ENCODE measurements around the gene SDK1.

The SDK1 gene

GRCh38 chr7:4218481-4218880 lies 917.4 kb downstream of the SDK1 start:
- no peak for DNase-seq (ENCODE audit: extremely low read depth, low read depth)
- TF ChIP-seq, protein P1, sequence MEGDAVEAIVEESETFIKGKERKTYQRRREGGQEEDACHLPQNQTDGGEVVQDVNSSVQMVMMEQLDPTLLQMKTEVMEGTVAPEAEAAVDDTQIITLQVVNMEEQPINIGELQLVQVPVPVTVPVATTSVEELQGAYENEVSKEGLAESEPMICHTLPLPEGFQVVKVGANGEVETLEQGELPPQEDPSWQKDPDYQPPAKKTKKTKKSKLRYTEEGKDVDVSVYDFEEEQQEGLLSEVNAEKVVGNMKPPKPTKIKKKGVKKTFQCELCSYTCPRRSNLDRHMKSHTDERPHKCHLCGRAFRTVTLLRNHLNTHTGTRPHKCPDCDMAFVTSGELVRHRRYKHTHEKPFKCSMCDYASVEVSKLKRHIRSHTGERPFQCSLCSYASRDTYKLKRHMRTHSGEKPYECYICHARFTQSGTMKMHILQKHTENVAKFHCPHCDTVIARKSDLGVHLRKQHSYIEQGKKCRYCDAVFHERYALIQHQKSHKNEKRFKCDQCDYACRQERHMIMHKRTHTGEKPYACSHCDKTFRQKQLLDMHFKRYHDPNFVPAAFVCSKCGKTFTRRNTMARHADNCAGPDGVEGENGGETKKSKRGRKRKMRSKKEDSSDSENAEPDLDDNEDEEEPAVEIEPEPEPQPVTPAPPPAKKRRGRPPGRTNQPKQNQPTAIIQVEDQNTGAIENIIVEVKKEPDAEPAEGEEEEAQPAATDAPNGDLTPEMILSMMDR (IDR thresholded peaks at IDR 0.05; ENCODE audit: low read depth, low read length): no peak

DNA sequence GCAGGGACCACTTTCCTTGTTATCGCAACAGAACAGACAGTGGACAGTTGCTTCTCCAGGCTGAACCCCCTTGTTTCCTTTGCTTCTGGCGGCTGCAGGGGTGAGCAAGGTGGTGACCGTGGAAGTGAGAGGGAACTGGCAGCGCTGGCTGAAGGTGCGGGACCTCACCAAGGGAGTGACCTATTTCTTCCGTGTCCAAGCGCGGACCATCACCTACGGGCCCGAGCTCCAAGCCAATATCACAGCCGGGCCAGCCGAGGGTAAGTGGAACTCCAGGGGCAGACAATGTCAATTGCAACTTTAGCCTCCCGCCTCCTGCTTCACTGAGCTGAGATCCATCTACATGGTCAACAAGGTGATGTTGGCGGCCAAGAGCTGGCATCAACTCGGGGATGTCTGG lies 919.0 kb downstream of the SDK1 start:
- DNase-seq (ENCODE audit: extremely low read depth, low read depth): no peak
- TF ChIP-seq, protein P1 (IDR thresholded peaks at IDR 0.05; ENCODE audit: low read depth, low read length): no peak

GRCh38 chr7:4221043-4221442 lies 920.0 kb downstream of the SDK1 start:
- no peak for DNase-seq (ENCODE audit: extremely low read depth, low read depth)
- TF ChIP-seq, protein P1 (IDR thresholded peaks at IDR 0.05; ENCODE audit: low read depth, low read length): no peak

- TF ChIP-seq, protein P1 (IDR thresholded peaks at IDR 0.05; ENCODE audit: low read depth, low read length): no peak
- DNase-seq (ENCODE audit: extremely low read depth, low read depth): no peak
These were observed 921.6 kb downstream of the SDK1 start for GRCh38 chr7:4222676-4223075.

- no peak for DNase-seq (ENCODE audit: extremely low read depth, low read depth)
- TF ChIP-seq, protein P1 (IDR thresholded peaks at IDR 0.05; ENCODE audit: low read depth, low read length): no peak
These were observed 924.3 kb downstream of the SDK1 start for GRCh38 chr7:4225361-4225771.

GRCh38 chr7:4225881-4226523 lies 925.0 kb downstream of the SDK1 start:
- TF ChIP-seq, protein P1 (IDR thresholded peaks at IDR 0.05; ENCODE audit: low read depth, low read length): no peak
- DNase-seq (ENCODE audit: extremely low read depth, low read depth): no peak

GRCh38 chr7:4226524-4226882 lies 925.5 kb downstream of the SDK1 start:
- TF ChIP-seq, protein P1 (IDR thresholded peaks at IDR 0.05; ENCODE audit: low read depth, low read length): no peak
- DNase-seq (ENCODE audit: extremely low read depth, low read depth): no peak
